DND-41 (cell line): Measurements from ENCODE around the gene SEPTIN10.

Experiments used
- ATAC-seq: fragments of 200-7000 bp; cut with Tn5 transposase; 3 replicates; pipeline ENCODE4 v1.9.1; 2021; ENCODE audit warnings: low read depth; ENCODE audit not compliant: insufficient read depth
- DNase-seq: peaks from one replicate; pipeline ENCODE4 v3.0.0-alpha.2; 2020
- H2AFZ ChIP-seq: 2 replicates; pipeline ENCODE4 v1.6.0; 2012; ENCODE audit warnings: low read depth, low read length
- H3K27ac ChIP-seq: 2 replicates; pipeline ENCODE4 v1.5.1; 2012; ENCODE audit warnings: low read length, inconsistent platforms
- H3K27me3 ChIP-seq: fragments of 200-600 bp; sonication (generic); 2 replicates; pipeline ENCODE4 v1.6.0; 2012; ENCODE audit warnings: low read length, mild to moderate bottlenecking, inconsistent platforms; ENCODE audit not compliant: insufficient read depth, poor library complexity
- H3K36me3 ChIP-seq: 2 replicates; pipeline ENCODE4 v1.5.1; 2012; ENCODE audit warnings: low read length, inconsistent platforms; ENCODE audit not compliant: insufficient read depth
- H3K4me1 ChIP-seq: 2 replicates; pipeline ENCODE4 v1.5.1; 2012; ENCODE audit warnings: mild to moderate bottlenecking, low read length; ENCODE audit not compliant: insufficient read depth
- H3K4me2 ChIP-seq: 2 replicates; pipeline ENCODE4 v1.6.0; 2012; ENCODE audit warnings: mild to moderate bottlenecking, moderate library complexity, low read length, inconsistent platforms; ENCODE audit not compliant: insufficient read depth
- H3K4me3 ChIP-seq, 2 experiments: fragments of 200-600 bp in 1 of 2; shearing (Covaris generic) in 1 of 2; 2 replicates each; pipeline ENCODE4 v1.5.1; 2012 to 2016; ENCODE audit warnings: inconsistent platforms in 2 of 2, low read length in 2 of 2, mild to moderate bottlenecking in 2 of 2, low read depth in 1 of 2, moderate library complexity in 1 of 2
- H3K79me2 ChIP-seq: 2 replicates; pipeline ENCODE4 v1.6.0; 2012; ENCODE audit warnings: low read length, inconsistent platforms; ENCODE audit not compliant: insufficient read depth
- H3K9ac ChIP-seq: 2 replicates; pipeline ENCODE4 v1.6.0; 2012; ENCODE audit warnings: low read depth, mild to moderate bottlenecking, inconsistent platforms, low read length, moderate library complexity
- H3K9me3 ChIP-seq: 2 replicates; pipeline ENCODE4 v1.5.1; 2012; ENCODE audit warnings: low read length, moderate library complexity, mild to moderate bottlenecking, inconsistent platforms; ENCODE audit not compliant: insufficient read depth, severe bottlenecking
- H4K20me1 ChIP-seq: 2 replicates; pipeline ENCODE4 v1.6.0; 2012; ENCODE audit warnings: low read length; ENCODE audit not compliant: insufficient read depth
- EZH2 ChIP-seq: IDR thresholded peaks from 3 replicates; pipeline ENCODE4 v1.6.1; 2012; ENCODE audit warnings: borderline replicate concordance, low read depth, mild to moderate bottlenecking, moderate library complexity, low read length, inconsistent platforms; ENCODE audit not compliant: severe bottlenecking
- TF ChIP-seq, protein P1 (sequence below): IDR thresholded peaks from 2 replicates; pipeline ENCODE4 v1.5.1; 2012; ENCODE audit warnings: borderline replicate concordance, low read length, moderate library complexity, mild to moderate bottlenecking; ENCODE audit not compliant: poor library complexity, severe bottlenecking; ENCODE audit errors: extremely low read depth

The SEPTIN10 gene

DNA sequence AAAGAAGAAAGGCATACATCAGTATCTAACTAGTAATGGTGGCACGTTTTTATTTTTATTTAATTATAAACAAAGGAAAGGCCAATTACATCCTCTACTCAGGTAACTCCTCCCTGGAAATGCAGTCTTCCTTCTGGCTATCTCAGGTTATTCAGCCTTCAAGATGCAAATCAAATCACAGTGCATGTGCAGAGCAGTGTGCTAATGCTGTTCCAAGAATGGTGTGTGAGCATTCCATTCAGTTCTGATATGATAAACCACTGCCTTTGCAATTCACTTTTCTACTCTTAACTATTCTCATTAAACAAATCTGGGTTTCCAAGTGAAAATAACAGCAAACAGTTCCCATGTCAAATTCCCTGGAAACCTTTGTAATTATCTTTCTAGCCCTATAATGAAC is 38.4 kb downstream of the SEPTIN10 start:
- ATAC-seq, result no peak

DNA sequence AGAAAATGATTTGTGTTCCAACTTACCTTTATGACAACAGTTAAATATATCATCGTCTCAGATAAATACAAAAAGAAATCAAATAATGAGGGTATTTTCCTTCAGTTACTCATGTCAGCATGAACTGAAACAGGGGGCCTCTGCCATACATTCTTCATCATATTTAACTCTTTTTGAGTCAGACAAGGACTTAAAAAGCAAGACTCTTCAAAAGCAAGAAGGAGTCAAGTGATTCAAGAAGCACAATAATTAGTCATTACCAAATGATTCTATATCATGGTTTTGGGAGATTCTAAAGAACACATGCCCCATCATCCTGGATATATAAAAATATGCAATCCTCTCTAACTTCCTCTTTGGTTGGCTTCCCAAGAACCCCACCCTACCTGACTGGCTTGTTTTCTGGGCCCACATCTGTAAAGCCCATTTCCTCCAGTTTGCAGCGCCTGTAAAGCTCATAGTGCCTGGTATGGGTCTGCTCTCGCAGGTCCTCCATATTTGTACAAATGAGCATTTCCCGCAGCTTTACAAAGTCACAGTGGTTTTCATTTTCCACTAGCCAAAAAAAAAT is 49.7 kb downstream of the SEPTIN10 start:
- no peaks in the 10 kb centered on the region for H3K36me3 ChIP-seq
- no peaks in the 10 kb centered on the region for H4K20me1 ChIP-seq
- no peak for TF ChIP-seq EZH2
- TF ChIP-seq, protein P1, sequence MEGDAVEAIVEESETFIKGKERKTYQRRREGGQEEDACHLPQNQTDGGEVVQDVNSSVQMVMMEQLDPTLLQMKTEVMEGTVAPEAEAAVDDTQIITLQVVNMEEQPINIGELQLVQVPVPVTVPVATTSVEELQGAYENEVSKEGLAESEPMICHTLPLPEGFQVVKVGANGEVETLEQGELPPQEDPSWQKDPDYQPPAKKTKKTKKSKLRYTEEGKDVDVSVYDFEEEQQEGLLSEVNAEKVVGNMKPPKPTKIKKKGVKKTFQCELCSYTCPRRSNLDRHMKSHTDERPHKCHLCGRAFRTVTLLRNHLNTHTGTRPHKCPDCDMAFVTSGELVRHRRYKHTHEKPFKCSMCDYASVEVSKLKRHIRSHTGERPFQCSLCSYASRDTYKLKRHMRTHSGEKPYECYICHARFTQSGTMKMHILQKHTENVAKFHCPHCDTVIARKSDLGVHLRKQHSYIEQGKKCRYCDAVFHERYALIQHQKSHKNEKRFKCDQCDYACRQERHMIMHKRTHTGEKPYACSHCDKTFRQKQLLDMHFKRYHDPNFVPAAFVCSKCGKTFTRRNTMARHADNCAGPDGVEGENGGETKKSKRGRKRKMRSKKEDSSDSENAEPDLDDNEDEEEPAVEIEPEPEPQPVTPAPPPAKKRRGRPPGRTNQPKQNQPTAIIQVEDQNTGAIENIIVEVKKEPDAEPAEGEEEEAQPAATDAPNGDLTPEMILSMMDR, result no peak
- no peak for DNase-seq
- H2AFZ ChIP-seq, result no peak overlapping the region
- H3K9ac ChIP-seq, result no peak overlapping the region
- no peak overlapping the region for H3K4me2 ChIP-seq
- H3K4me1 ChIP-seq, result no peaks in the 10 kb centered on the region
- ATAC-seq, result no peak
- no peak overlapping the region for H3K4me3 ChIP-seq
- no peaks in the 10 kb centered on the region for H3K9me3 ChIP-seq
- H3K79me2 ChIP-seq, result no peaks in the 10 kb centered on the region
- H3K27me3 ChIP-seq, result peaks cover 26% of the 10 kb centered on the region
- no peak overlapping the region for H3K27ac ChIP-seq

More for the DNA sequence above, 38.4 kb downstream of the SEPTIN10 start:
- Histone ChIP-seq H3K79me2 (no peaks in the 10 kb centered on the region), H3K4me1 (no peaks in the 10 kb centered on the region), H2AFZ (no peak overlapping the region), H3K27me3 (no peaks in the 10 kb centered on the region), H3K4me3 (no peak overlapping the region), H3K4me2 (no peak overlapping the region), H3K9me3 (no peaks in the 10 kb centered on the region), H3K9ac (no peak overlapping the region), H4K20me1 (no peaks in the 10 kb centered on the region), H3K27ac (no peak overlapping the region), H3K36me3 (no peaks in the 10 kb centered on the region)
- no peak for DNase-seq
- TF ChIP-seq, protein P1, result no peak
- no peak for TF ChIP-seq EZH2

DNA sequence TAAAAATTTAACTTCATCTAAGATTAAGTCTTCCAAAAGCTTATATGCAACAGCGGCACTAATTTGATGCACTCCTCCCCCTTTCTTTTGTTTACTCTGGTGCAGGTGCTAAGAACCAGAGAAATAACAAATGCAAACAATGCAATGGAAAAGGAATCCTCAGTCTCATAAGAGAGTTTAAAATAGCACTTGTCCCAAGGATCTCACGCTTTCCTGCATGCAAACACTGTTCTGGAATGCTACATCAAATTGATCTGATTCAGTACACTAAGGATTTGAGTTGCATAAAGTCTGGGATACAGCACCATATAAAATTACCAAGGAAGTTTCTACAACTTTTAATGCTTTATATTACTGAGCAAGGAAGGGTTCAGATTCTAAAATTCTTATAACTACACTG is 50.5 kb downstream of the SEPTIN10 start:
- TF ChIP-seq EZH2, result no peak
- TF ChIP-seq, protein P1, result no peak

More for the DNA sequence above, 50.5 kb downstream of the SEPTIN10 start:
- ATAC-seq, result no peak
- no peaks in the 10 kb centered on the region for H3K79me2 ChIP-seq
- no peak for DNase-seq
- H3K9ac ChIP-seq, result no peak overlapping the region
- H3K4me1 ChIP-seq, result no peaks in the 10 kb centered on the region
- H3K4me3 ChIP-seq, result no peak overlapping the region
- H4K20me1 ChIP-seq, result no peaks in the 10 kb centered on the region
- peaks cover 26% of the 10 kb centered on the region for H3K27me3 ChIP-seq
- H3K4me2 ChIP-seq, result no peak overlapping the region
- no peaks in the 10 kb centered on the region for H3K9me3 ChIP-seq
- no peak overlapping the region for H3K27ac ChIP-seq
- H2AFZ ChIP-seq, result no peak overlapping the region
- H3K36me3 ChIP-seq, result no peaks in the 10 kb centered on the region
